Measurements from ENCODE around the gene RBPMS2.
A peak's percentile ranks its signal among the peaks of the same experiment; 100 is the strongest.

RBPMS2 gene

DNA sequence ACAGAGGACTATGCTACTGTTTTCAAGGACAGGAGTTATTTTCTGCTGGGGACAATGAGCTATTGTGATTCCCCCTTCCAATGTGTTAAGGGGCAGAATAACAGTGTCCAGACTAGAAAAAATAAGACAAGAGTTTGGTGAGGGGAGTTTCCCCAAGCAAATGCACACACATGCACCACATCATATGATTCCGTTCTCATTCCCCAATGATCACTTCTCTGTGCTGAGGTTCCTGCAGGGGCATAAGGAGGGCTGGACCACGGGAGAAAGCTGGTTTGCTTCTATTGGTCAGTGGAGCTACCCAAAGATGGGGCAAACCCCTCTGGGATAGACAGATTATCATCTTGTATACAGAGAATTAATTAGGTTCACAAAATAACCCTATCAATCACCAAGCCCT is 80.6 kb downstream of the RBPMS2 start:
- no peak for DNase-seq (ENCODE audit: low read depth in 2 of 2)

DNA sequence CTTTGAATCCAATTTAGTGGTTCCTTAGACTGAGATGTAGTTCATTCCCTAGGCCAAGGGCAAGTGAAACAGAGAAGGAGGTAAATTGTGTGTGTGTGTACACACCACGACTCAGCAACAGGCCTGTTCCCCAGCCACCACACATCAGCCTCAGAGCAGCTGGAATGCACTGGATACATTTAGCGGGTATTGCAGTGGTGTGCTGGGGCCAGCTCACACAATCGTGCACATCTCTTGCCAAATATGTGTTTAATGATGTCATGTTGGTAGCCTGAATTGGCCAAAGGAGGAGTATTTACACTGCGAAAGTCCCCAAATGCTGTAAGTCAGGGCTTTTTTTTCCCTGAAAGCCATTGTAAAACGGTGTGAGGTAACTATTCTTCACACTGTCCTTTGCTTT is 82.3 kb downstream of the RBPMS2 start:
- peak; percentile 68 to 70 for DNase-seq (ENCODE audit: low read depth in 2 of 2)

DNA sequence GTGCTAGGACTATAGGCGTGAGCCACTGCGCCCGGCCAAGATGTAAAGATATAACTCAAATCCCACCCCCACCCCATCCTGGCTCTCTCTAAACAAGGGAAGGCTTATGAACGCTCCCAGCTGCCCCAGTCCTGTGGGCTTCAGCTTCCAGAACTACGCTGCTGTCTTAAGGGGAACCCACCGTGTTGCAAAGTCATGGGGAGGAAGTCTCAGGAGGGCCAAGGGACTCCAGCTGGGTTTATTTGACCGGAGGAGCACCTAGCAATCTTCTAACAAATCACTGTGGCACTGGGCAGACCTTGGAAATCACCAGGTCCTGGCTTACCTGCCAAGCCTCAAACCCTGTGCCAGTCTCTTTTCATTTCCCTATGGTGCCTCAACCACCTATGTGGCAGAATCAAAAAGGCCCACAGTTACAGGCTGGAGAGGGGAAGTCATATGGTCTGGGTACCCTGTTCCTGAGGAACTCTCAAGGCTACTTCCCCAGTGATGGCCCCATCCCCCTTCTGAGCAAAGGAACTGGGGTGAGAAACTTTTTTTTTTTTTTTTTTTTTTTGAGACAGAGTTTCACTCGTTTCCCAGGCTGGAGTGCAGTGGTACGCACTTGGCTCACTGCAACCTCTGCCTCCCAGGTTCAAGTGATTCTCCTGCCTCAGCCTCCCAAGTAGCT is 83.4 kb downstream of the RBPMS2 start:
- no peak for DNase-seq (ENCODE audit: low read depth in 2 of 2)

DNA sequence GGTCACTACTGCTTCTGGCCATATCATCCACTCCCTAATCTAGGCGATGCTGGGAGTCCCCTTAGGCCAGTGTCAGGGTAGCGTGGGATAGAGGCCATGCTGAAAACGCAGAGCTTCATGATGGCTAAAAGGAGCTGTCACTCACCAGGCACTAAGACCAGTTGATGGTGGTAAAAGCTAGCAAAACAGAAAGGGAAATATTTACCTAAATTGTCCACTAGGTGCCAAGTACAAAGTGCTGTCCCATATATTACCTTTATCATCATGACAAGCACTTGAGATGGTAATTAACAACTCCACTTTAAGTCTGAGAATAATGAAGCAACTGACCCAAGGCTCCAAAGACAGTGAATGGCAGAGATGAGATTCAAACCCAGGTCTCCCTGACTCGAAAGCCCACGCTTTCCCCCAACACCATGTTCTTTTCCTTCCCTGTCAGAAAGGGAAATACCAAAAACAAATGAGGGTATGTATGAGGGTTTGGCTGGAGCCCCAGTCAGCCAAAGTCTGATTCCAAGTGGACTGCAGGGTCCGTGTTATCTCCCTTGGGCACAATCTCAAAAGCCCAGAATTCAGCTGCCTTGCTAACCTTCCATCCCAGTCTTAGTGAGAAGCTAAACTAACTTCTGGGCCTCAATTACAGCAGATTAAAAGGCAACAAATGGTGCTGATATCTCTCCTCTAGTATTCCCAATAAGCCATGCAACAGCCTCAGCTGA is 84.7 kb downstream of the RBPMS2 start:
- DNase-seq (ENCODE audit: low read depth in 2 of 2): no peak

DNA sequence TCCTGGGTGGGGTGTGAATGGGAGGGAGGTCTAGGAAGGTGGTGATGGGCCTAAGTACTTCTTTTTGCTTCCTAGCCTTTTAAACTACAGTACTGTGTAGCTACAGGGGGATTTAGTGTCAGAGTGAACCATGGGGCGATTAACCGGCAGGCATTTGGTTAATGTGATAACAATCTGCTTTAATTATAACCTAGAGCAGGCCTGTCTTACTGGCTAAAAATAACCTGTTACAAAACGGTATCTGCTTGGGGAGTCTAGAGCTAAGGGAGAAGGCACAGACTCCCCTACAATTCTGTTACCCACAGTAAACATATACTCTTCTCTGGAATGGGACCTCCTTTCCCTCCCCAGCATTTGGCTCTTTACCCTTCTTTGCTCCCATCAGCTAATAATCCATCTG is 85.4 kb downstream of the RBPMS2 start:
- no peak for DNase-seq (ENCODE audit: low read depth in 2 of 2)

Measured in fibroblast of skin of left quadriceps (primary cell).